ENCODE results near the gene CMTM2.

CMTM2 gene

GRCh38 chr16:66547101-66547989 lies 31.9 kb upstream of the CMTM2 start:
- in situ Hi-C loops (cut with HindIII; ENCODE audit: low pct_unique_long_range_greater_than_20kb, low sequenced_read_pairs) = no loop called here
- no peak for TF ChIP-seq JUND (IDR thresholded peaks at IDR 0.05; ENCODE audit: low read depth)
- DNase-seq (ENCODE audit: low read depth in 1 of 2, low spot score in 1 of 2) = no peak

- in situ Hi-C loops (cut with HindIII; ENCODE audit: low pct_unique_long_range_greater_than_20kb, low sequenced_read_pairs) = no loop called here
- no peak for TF ChIP-seq JUND (IDR thresholded peaks at IDR 0.05; ENCODE audit: low read depth)
- no peak for DNase-seq (ENCODE audit: low read depth in 1 of 2, low spot score in 1 of 2)
Measured at GRCh38 chr16:66548068-66548467, 31.2 kb upstream of the CMTM2 start.

- in situ Hi-C loops (cut with HindIII; ENCODE audit: low pct_unique_long_range_greater_than_20kb, low sequenced_read_pairs) = no loop called here
- no peak for TF ChIP-seq JUND (IDR thresholded peaks at IDR 0.05; ENCODE audit: low read depth)
- no peak for DNase-seq (ENCODE audit: low read depth in 1 of 2, low spot score in 1 of 2)
Measured at GRCh38 chr16:66548868-66549267, 30.4 kb upstream of the CMTM2 start.

DNA sequence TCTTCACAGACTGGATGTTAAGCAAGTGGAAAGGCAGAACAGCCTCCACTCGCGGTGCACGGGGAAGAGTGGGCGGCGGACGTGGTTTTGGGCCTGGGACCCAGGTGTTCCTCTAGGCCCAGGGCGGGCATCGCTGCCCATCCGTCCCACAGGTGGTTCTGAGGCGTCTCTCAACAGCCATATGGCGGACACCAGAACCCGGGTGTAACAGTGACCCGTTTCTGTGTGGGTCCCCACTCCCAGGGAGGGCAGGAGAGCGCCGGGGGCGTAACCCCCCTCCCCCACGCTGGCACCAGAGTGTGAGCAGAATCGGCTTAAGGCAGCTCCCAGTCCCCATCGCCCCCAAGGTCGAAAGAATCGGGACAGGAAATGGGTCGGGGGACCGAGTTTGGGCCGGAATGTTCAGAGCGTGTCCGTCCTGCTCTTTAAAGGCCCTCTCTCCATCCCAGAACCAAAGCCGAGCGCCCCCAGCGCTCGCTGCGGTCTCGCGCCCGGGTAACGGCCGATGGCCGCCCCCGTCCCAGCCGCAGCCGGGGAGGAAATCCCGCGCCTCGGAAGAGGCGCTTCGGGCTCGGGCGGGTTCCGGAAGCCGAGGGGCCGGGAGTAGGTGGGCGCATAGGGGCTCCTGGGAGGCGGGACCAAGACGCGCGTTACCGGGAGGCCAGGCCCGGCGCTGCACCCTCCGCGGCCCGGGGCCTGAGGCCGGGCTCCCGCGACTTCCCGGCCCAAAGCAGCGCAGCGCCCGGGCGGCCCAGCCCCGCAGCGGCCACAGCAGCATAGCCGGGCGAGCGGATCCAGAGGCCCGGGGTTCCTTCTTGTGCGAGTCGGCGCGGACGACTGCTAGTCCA lies 29.8 kb upstream of the CMTM2 start, which contains the start of gene TK2:
TSS of gene TK2 (minus strand) at position 839 of the 848 bp plus-strand sequence. CDS start at position 778, 61 bp downstream.
- peak; percentile 43 to 57 for DNase-seq (ENCODE audit: low read depth in 1 of 2, low spot score in 1 of 2)
- in situ Hi-C loops (cut with HindIII; ENCODE audit: low pct_unique_long_range_greater_than_20kb, low sequenced_read_pairs) = no loop called here
- no peak for TF ChIP-seq JUND (IDR thresholded peaks at IDR 0.05; ENCODE audit: low read depth)

GRCh38 chr16:66551348-66551759 lies 27.9 kb upstream of the CMTM2 start:
- TF ChIP-seq JUND (IDR thresholded peaks at IDR 0.05; ENCODE audit: low read depth) = no peak
- DNase-seq (ENCODE audit: low read depth in 1 of 2, low spot score in 1 of 2) = peak in 1 of 2 experiments; percentile 34
- in situ Hi-C loops (cut with HindIII; ENCODE audit: low pct_unique_long_range_greater_than_20kb, low sequenced_read_pairs) = no loop called here

GRCh38 chr16:66551788-66552285 lies 27.4 kb upstream of the CMTM2 start:
- TF ChIP-seq JUND (IDR thresholded peaks at IDR 0.05; ENCODE audit: low read depth) = no peak
- in situ Hi-C loops (cut with HindIII; ENCODE audit: low pct_unique_long_range_greater_than_20kb, low sequenced_read_pairs) = no loop called here
- no peak for DNase-seq (ENCODE audit: low read depth in 1 of 2, low spot score in 1 of 2)

DNA sequence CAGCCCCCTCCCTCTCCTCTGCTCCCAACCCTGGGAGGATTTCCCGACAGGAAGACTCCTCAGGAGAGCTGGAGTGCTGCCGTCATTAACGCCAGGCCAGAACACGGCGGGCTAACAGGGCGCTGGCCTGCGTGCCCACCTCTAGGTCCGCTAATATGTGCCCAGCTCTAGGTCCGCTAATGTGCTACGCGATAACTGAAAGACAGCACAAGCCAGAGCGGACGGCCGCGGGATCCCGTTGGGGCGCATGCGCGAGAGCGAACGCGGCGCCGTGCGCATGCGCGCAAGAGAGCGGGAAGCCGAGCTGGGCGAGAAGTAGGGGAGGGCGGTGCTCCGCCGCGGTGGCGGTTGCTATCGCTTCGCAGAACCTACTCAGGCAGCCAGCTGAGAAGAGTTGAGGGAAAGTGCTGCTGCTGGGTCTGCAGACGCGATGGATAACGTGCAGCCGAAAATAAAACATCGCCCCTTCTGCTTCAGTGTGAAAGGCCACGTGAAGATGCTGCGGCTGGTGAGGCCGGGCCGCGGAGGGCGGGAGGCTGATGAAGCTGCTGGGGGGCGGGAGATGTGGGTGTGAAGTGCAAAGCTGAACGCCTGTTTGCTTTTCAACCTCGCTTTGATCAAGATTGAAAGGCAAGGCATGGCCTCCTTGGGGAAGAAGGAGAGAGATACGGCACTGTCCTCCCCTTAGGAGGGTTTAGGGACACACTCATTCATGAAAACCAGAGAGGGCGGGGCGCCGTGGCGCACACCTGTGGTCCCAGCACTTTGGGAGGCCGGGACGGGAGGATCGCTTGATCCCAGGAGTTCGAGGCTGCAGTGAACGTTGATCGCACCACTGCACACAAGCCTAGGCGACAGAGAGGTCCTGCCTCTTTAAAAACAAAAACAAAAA lies 26.7 kb upstream of the CMTM2 start, which contains the start of gene CKLF:
TSS of gene CKLF (plus strand) at position 291 of the 892 bp plus-strand sequence. CDS start at position 431, 140 bp downstream.
- DNase-seq (ENCODE audit: low read depth in 1 of 2, low spot score in 1 of 2) = peak; percentile 82 to 86
- TF ChIP-seq JUND (IDR thresholded peaks at IDR 0.05; ENCODE audit: low read depth) = no peak
- in situ Hi-C loops (cut with HindIII; ENCODE audit: low pct_unique_long_range_greater_than_20kb, low sequenced_read_pairs) = no loop called here

GRCh38 chr16:66553223-66553622 lies 26.0 kb upstream of the CMTM2 start:
- DNase-seq (ENCODE audit: low read depth in 1 of 2, low spot score in 1 of 2) = peak in 1 of 2 experiments; percentile 7
- in situ Hi-C loops (cut with HindIII; ENCODE audit: low pct_unique_long_range_greater_than_20kb, low sequenced_read_pairs) = no loop called here

GRCh38 chr16:66554021-66554420 lies 25.2 kb upstream of the CMTM2 start:
- in situ Hi-C loops (cut with HindIII; ENCODE audit: low pct_unique_long_range_greater_than_20kb, low sequenced_read_pairs) = no loop called here
- TF ChIP-seq JUND (IDR thresholded peaks at IDR 0.05; ENCODE audit: low read depth) = no peak
- no peak for DNase-seq (ENCODE audit: low read depth in 1 of 2, low spot score in 1 of 2)

More at GRCh38 chr16:66553223-66553622, 26.0 kb upstream of the CMTM2 start:
- no peak for TF ChIP-seq JUND (IDR thresholded peaks at IDR 0.05; ENCODE audit: low read depth)

GRCh38 chr16:66554495-66554894 lies 24.8 kb upstream of the CMTM2 start:
- no peak for TF ChIP-seq JUND (IDR thresholded peaks at IDR 0.05; ENCODE audit: low read depth)
- in situ Hi-C loops (cut with HindIII; ENCODE audit: low pct_unique_long_range_greater_than_20kb, low sequenced_read_pairs) = no loop called here
- DNase-seq (ENCODE audit: low read depth in 1 of 2, low spot score in 1 of 2) = no peak

- DNase-seq (ENCODE audit: low read depth in 1 of 2, low spot score in 1 of 2) = no peak
- in situ Hi-C loops (cut with HindIII; ENCODE audit: low pct_unique_long_range_greater_than_20kb, low sequenced_read_pairs) = no loop called here
- TF ChIP-seq JUND (IDR thresholded peaks at IDR 0.05; ENCODE audit: low read depth) = no peak
Measured at GRCh38 chr16:66560107-66560506, 19.2 kb upstream of the CMTM2 start.

Measured in T47D (cell line).